ENCODE measurements around the gene GPRC5C.

Gene GPRC5C

GRCh38 chr17:74435775-74436359, 4.0 kb downstream of the GPRC5C start:
- no peak for DNase-seq

- DNase-seq, result peak in 1 of 2 donors; percentile 28
Observed at GRCh38 chr17:74437702-74438101, 5.8 kb downstream of the GPRC5C start.

- DNase-seq, result no peak
Observed at GRCh38 chr17:74439691-74440567, 8.0 kb downstream of the GPRC5C start.

GRCh38 chr17:74441537-74441936, 9.6 kb downstream of the GPRC5C start:
- DNase-seq, result no peak

GRCh38 chr17:74442291-74442669, 10.4 kb downstream of the GPRC5C start:
- no peak for DNase-seq

GRCh38 chr17:74442670-74443515, 11.0 kb downstream of the GPRC5C start:
- peak; percentile 21 to 49 for DNase-seq

- no peak for DNase-seq
Observed at GRCh38 chr17:74443516-74444296, 11.8 kb downstream of the GPRC5C start.

- DNase-seq, result no peak
Observed at GRCh38 chr17:74444406-74444805, 12.5 kb downstream of the GPRC5C start.

- DNase-seq, result no peak
Observed at GRCh38 chr17:74445158-74445557, 13.3 kb downstream of the GPRC5C start.

- DNase-seq, result peak in 1 of 2 donors; percentile 83
Observed at GRCh38 chr17:74446551-74447500, 14.9 kb downstream of the GPRC5C start.

- no peak for DNase-seq
Observed at GRCh38 chr17:74447628-74448159, 15.8 kb downstream of the GPRC5C start.

- no peak for DNase-seq
Observed at GRCh38 chr17:74448756-74449155, 16.9 kb downstream of the GPRC5C start.

GRCh38 chr17:74449306-74449705, 17.4 kb downstream of the GPRC5C start:
- no peak for DNase-seq

- no peak for DNase-seq
Observed at GRCh38 chr17:74449773-74450172, 17.9 kb downstream of the GPRC5C start.

- DNase-seq, result no peak
Observed at GRCh38 chr17:74450231-74450630, 18.3 kb downstream of the GPRC5C start.

GRCh38 chr17:74450925-74451403, 19.1 kb downstream of the GPRC5C start:
- DNase-seq, result no peak

GRCh38 chr17:74451557-74451956, 19.7 kb downstream of the GPRC5C start:
- DNase-seq, result no peak

- DNase-seq, result no peak
Observed at GRCh38 chr17:74452033-74452840, 20.3 kb downstream of the GPRC5C start.

GRCh38 chr17:74452841-74453661, 21.2 kb downstream of the GPRC5C start:
- no peak for DNase-seq
